Neural cell (in vitro differentiated cells): Measurements from ENCODE around the gene SCUBE2.
"Not testable (repeated sequence)": the region's sequence is repeated elsewhere in the genome, so short reads cannot be mapped to it uniquely, and the experiment has no call there.

Experiments
- CTCF ChIP-seq: fragments of 450-650 bp; IDR thresholded peaks from 2 replicates; pipeline ENCODE4 v1.5.1; 2014; ENCODE audit warnings: antibody characterized with exemption, mild to moderate bottlenecking, moderate library complexity; ENCODE audit not compliant: poor library complexity, severe bottlenecking
- EP300 ChIP-seq: fragments of 450-650 bp; conservative IDR thresholded peaks from 2 replicates; pipeline ENCODE4 v1.6.1; 2014; ENCODE audit warnings: antibody characterized with exemption, mild to moderate bottlenecking, moderate library complexity; ENCODE audit not compliant: poor library complexity, severe bottlenecking
- EZH2 ChIP-seq: fragments of 200-600, 300-800 bp; shearing (Covaris generic), sonication (generic); IDR thresholded peaks from 2 replicates; pipeline ENCODE4 v1.6.1; 2014; ENCODE audit warnings: antibody characterized with exemption, low read length, borderline replicate concordance, mild to moderate bottlenecking; ENCODE audit not compliant: insufficient read depth, poor library complexity, severe bottlenecking
- MXI1 ChIP-seq: fragments of 450-650 bp; conservative IDR thresholded peaks from 2 replicates; pipeline ENCODE4 v1.6.1; 2014; ENCODE audit warnings: antibody characterized with exemption, mild to moderate bottlenecking; ENCODE audit not compliant: poor library complexity, severe bottlenecking
- POLR2AphosphoS5 ChIP-seq: IDR thresholded peaks from 2 replicates; pipeline ENCODE4 v1.6.1; 2012
- SMC3 ChIP-seq: fragments of 450-650 bp; conservative IDR thresholded peaks from 2 replicates; pipeline ENCODE4 v1.6.1; 2014; ENCODE audit warnings: antibody characterized with exemption, mild to moderate bottlenecking, moderate library complexity; ENCODE audit not compliant: poor library complexity

DNA sequence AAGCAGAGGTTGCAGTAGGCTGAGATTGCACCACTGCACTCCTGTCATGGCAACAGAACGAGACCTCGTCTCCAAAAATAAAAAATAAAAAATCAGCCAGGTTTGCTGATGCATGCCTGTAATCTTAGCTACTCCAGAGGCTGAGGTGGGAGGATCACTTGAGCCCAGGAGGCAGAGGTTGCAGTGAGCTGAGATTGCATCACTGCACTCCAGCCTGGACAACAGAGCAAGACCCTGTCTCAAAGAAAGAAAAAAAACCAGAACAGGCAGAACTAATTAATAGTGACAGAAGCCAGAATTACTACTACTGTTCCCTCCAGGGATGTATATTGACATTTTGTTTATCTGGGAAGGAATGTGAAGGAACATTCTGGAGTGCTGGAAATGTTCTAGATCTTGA is 7.1 kb upstream of the SCUBE2 start:
- TF ChIP-seq CTCF, MXI1, EZH2, EP300, POLR2AphosphoS5, SMC3: not testable (repeated sequence)
